NB4 (cell line): ENCODE data around the gene TMC3.

Experiments used
- CTCF ChIP-seq: IDR thresholded peaks from one replicate; pipeline ENCODE4 v1.5.1; 2012; ENCODE audit warnings: low read depth, low read length
- MAX ChIP-seq: IDR thresholded peaks from 2 replicates; pipeline ENCODE4 v1.6.1; 2011; ENCODE audit warnings: low read depth, low read length
- POLR2A ChIP-seq: IDR thresholded peaks from 2 replicates; pipeline ENCODE4 v1.6.1; 2011; ENCODE audit warnings: mild to moderate bottlenecking; ENCODE audit not compliant: insufficient read length; ENCODE audit errors: extremely low read depth

DNA sequence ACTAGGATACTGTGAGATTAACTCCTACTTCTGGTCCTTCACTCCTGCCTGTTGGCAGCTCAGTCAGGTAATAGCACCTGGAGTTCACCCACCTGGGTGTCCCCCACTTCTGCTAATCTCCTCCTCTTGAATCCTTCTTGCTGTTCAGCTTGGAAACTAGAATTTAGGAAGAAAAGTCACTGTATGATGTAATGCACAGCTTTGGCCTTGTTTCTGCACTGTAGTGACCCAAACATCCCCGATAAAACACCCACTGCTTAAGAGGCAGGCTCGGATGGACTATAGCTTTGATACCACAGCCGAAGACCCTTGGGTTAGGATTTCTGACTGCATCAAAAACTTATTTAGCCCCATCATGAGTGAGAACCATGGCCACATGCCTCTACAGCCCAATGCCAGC lies 74.9 kb downstream of the TMC3 start:
- TF ChIP-seq POLR2A, result no peak
- TF ChIP-seq CTCF, result no peak
- TF ChIP-seq MAX, result no peak
